GM23338 (cell line): ENCODE results near the gene KRTAP10-6. TPM values are rescaled to one million over a fixed set of nuclear protein-coding genes. Genes with fewer than 3 reads are reported as not detected.

Experiments
- ATAC-seq: fragments of 200-7000 bp; cut with Tn5 transposase; 3 replicates; pipeline ENCODE4 v1.9.1; 2020
- DNase-seq: peaks from one replicate; pipeline ENCODE4 v3.0.0-alpha.2; 2015; ENCODE audit warnings: low spot score
- H2AFZ ChIP-seq: fragments of 200-600 bp; sonication (generic); 2 replicates; pipeline ENCODE4 v1.8.0; 2016; ENCODE audit warnings: antibody characterized with exemption, mild to moderate bottlenecking, moderate library complexity
- H3F3A ChIP-seq: fragments of 200-600 bp; sonication (generic); replicated peaks from 2 replicates; pipeline ENCODE4 v1.8.0; 2017; ENCODE audit warnings: antibody characterized with exemption, mixed run types, low read depth
- H3K27ac ChIP-seq: fragments of 200-600 bp; sonication (generic); 2 replicates; pipeline ENCODE4 v1.6.1; 2016; ENCODE audit warnings: low read depth
- H3K27me3 ChIP-seq: fragments of 200-600 bp; sonication (generic); 2 replicates; pipeline ENCODE4 v1.8.0; 2016; ENCODE audit warnings: mild to moderate bottlenecking, mixed run types, moderate library complexity; ENCODE audit not compliant: insufficient read depth
- H3K36me3 ChIP-seq: fragments of 200-600 bp; sonication (generic); 2 replicates; pipeline ENCODE4 v1.8.0; 2016; ENCODE audit warnings: mild to moderate bottlenecking; ENCODE audit not compliant: insufficient read depth
- H3K4me1 ChIP-seq: fragments of 200-600 bp; sonication (generic); 2 replicates; pipeline ENCODE4 v1.8.0; 2016; ENCODE audit warnings: mild to moderate bottlenecking, moderate library complexity; ENCODE audit not compliant: insufficient read depth
- H3K4me2 ChIP-seq: fragments of 200-600 bp; sonication (generic); 2 replicates; pipeline ENCODE4 v1.7.1; 2017; ENCODE audit warnings: mixed run types
- H3K4me3 ChIP-seq: fragments of 200-600 bp; sonication (generic); 2 replicates; pipeline ENCODE4 v1.6.1; 2016; ENCODE audit warnings: mixed run types
- H3K79me2 ChIP-seq: fragments of 200-600 bp; sonication (generic); replicated peaks from 2 replicates; pipeline ENCODE4 v1.8.0; 2017; ENCODE audit warnings: mild to moderate bottlenecking; ENCODE audit not compliant: insufficient read depth
- H3K9me2 ChIP-seq: fragments of 200-600 bp; sonication (generic); 2 replicates; pipeline ENCODE4 v1.8.0; 2017; ENCODE audit not compliant: insufficient read depth
- H4K20me1 ChIP-seq: fragments of 200-600 bp; sonication (generic); replicated peaks from 2 replicates; pipeline ENCODE4 v1.8.0; 2017; ENCODE audit warnings: mild to moderate bottlenecking; ENCODE audit not compliant: insufficient read depth
- H3K27ac Mint-ChIP-seq: 2 replicates; pipeline ENCODE4 v1.8.0; 2020; ENCODE audit warnings: inconsistent platforms, mild to moderate bottlenecking, moderate library complexity, mixed read lengths
- H3K27me3 Mint-ChIP-seq: 3 replicates; pipeline ENCODE4 v1.8.0; 2022; ENCODE audit warnings: low read depth, mild to moderate bottlenecking, moderate library complexity, mixed read lengths, inconsistent platforms; ENCODE audit not compliant: insufficient read depth, poor library complexity
- H3K36me3 Mint-ChIP-seq: 3 replicates; pipeline ENCODE4 v1.8.0; 2021; ENCODE audit warnings: low read depth, mild to moderate bottlenecking, inconsistent platforms, moderate library complexity, mixed read lengths
- H3K4me1 Mint-ChIP-seq: 3 replicates; pipeline ENCODE4 v1.8.0; 2020; ENCODE audit warnings: mild to moderate bottlenecking, inconsistent platforms, mixed read lengths
- H3K4me3 Mint-ChIP-seq: 3 replicates; pipeline ENCODE4 v1.8.0; 2021; ENCODE audit warnings: moderate library complexity, mild to moderate bottlenecking, inconsistent platforms, mixed read lengths
- H3K9me3 Mint-ChIP-seq: 3 replicates; pipeline ENCODE4 v1.8.0; 2020; ENCODE audit warnings: moderate library complexity, mild to moderate bottlenecking, inconsistent platforms, mixed read lengths
- CTCF ChIP-seq, 2 experiments: fragments of 200-600 bp in 1 of 2; sonication (generic) in 1 of 2; conservative IDR thresholded peaks; 2 replicates each; pipeline versions ENCODE4 v1.5.1 to v1.6.1; 2016 to 2017; ENCODE audit warnings: antibody characterized with exemption in 2 of 2, low read depth in 2 of 2, mild to moderate bottlenecking in 2 of 2, moderate library complexity in 1 of 2
- ETS1 ChIP-seq: IDR thresholded peaks from 2 replicates; pipeline ENCODE4 v1.6.1; 2016; ENCODE audit warnings: antibody characterized with exemption
- POLR2AphosphoS5 ChIP-seq: IDR thresholded peaks from 2 replicates; pipeline ENCODE4 v1.6.1; 2016; ENCODE audit warnings: antibody characterized with exemption, low read depth
- ZNF462 ChIP-seq: fragments of 250-450 bp; sonication (Bioruptor Pico); IDR thresholded peaks from 2 replicates; pipeline ENCODE4 v1.5.0; 2020; ENCODE audit warnings: mild to moderate bottlenecking, moderate library complexity
- polyA plus RNA-seq: library from polyadenylated mRNA; unstranded; fragments of >200 nt; fragmentation: Nextera tagmentation; extraction: Ambion mirVana; gene quantifications from 2 replicates; pipeline ENCODE4 v1.2.1, GENCODE V29; 2016
- total RNA-seq: library from RNA; depleted of rRNA; stranded (reverse); fragments of >200 nt; shearing (Covaris generic); gene quantifications from 2 replicates; pipeline ENCODE4 v1.2.3, GENCODE V29; 2014

KRTAP10-6 gene
- total and polyA plus RNA-seq, 2 experiments from 2014 or later = not detected

GRCh38 chr21:44616591-44616926, 24.3 kb upstream of the KRTAP10-6 start:
- H3K9me2 ChIP-seq = no peaks in the 10 kb centered on the region
- H3K79me2 ChIP-seq = no peaks in the 10 kb centered on the region
- no peak for TF ChIP-seq POLR2AphosphoS5
- no peak for TF ChIP-seq ETS1
- no peak for TF ChIP-seq CTCF (conservative IDR thresholded peaks at IDR 0.05; ENCODE audit: low read depth in 2 of 2)
- TF ChIP-seq ZNF462 (CRISPR knock-in tag) = no peak
- ATAC-seq (no peak), DNase-seq (no peak)
- H3K36me3 ChIP-seq = no peaks in the 10 kb centered on the region
- H3K27ac ChIP-seq = no peak overlapping the region
- peaks cover 20% of the 10 kb centered on the region for H3K36me3 Mint-ChIP-seq
- H3K4me2 ChIP-seq = no peak overlapping the region
- H2AFZ ChIP-seq = peak overlapping the region; percentile 47; the same call in 1 of the 2 replicates
- H3K27ac Mint-ChIP-seq = no peak overlapping the region
- no peaks in the 10 kb centered on the region for H3K4me1 ChIP-seq
- H3K27me3 ChIP-seq = no peaks in the 10 kb centered on the region
- H3K9me3 Mint-ChIP-seq = peaks cover 36% of the 10 kb centered on the region
- peaks cover 11% of the 10 kb centered on the region for H3K27me3 Mint-ChIP-seq
- no peaks in the 10 kb centered on the region for H3F3A ChIP-seq
- H3K4me3 Mint-ChIP-seq = no peak overlapping the region
- H3K4me1 Mint-ChIP-seq = peaks cover 23% of the 10 kb centered on the region
- no peak overlapping the region for H3K4me3 ChIP-seq
- H4K20me1 ChIP-seq = no peaks in the 10 kb centered on the region
